Endothelial cell (in vitro differentiated cells): Measurements from ENCODE around the gene GAS7. TPM values are rescaled to one million over a fixed set of nuclear protein-coding genes. Genes with fewer than 3 reads are reported as not detected.

Source experiments
- DNase-seq: peaks from one replicate; pipeline ENCODE4 v3.0.0; 2021; ENCODE audit warnings: low spot score
- H3K27ac Mint-ChIP-seq: one replicate; pipeline ENCODE4 v1.8.0; 2021; ENCODE audit warnings: mixed read lengths, inconsistent platforms; ENCODE audit not compliant: unreplicated experiment
- H3K27me3 Mint-ChIP-seq: one replicate; pipeline ENCODE4 v1.8.0; 2021; ENCODE audit warnings: mild to moderate bottlenecking, moderate library complexity, mixed read lengths, inconsistent platforms; ENCODE audit not compliant: unreplicated experiment
- H3K36me3 Mint-ChIP-seq: one replicate; pipeline ENCODE4 v1.8.0; 2021; ENCODE audit warnings: mild to moderate bottlenecking, low read depth, mixed read lengths, inconsistent platforms; ENCODE audit not compliant: unreplicated experiment
- H3K4me1 Mint-ChIP-seq: one replicate; pipeline ENCODE4 v1.8.0; 2021; ENCODE audit warnings: mild to moderate bottlenecking, mixed read lengths, inconsistent platforms; ENCODE audit not compliant: unreplicated experiment
- H3K4me3 Mint-ChIP-seq: one replicate; pipeline ENCODE4 v1.8.0; 2021; ENCODE audit warnings: mild to moderate bottlenecking, mixed read lengths, inconsistent platforms; ENCODE audit not compliant: unreplicated experiment
- H3K9me3 Mint-ChIP-seq: one replicate; pipeline ENCODE4 v1.8.0; 2021; ENCODE audit warnings: mixed read lengths, inconsistent platforms; ENCODE audit not compliant: unreplicated experiment
- total RNA-seq: library from RNA; stranded (reverse); fragmentation: NEBNext Ultra II Directional; extraction: Animal tissue kit (Norgen Biotek cat#: 25700); gene quantifications from one replicate; pipeline ENCODE4 v1.2.1, GENCODE V29; 2021; ENCODE audit not compliant: unreplicated experiment
- TF ChIP-seq, protein P1 (sequence below): fragments of 200-600 bp; sonication (generic); IDR thresholded peaks from one replicate; pipeline ENCODE4 v1.5.0; 2021; ENCODE audit warnings: antibody characterized with exemption; ENCODE audit not compliant: unreplicated experiment

Gene GAS7
- total RNA-seq, 1 donor from 2014 or later, result 7.0 TPM

DNA sequence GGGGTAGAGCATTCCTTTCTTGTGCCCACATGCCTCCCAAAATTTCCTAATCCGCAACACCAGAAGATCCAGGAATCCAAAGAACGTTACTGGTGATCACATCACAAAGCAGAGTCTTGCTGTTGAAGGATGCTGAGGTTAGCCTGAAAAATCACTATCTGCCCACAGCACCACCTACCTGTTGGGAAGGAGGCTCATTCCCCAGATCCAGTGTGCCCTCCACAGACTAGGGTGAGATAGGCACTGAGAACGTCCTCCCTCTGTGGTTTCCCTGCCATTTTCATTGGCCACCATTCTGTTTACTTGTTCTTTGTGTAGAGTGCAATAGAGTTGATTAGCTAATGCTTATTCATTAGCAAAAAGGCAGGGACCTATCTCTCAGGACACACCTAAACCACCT is 323.7 kb downstream of the GAS7 start:
- Mint-ChIP-seq H3K27ac (no peak overlapping the region), H3K36me3 (no peaks in the 10 kb centered on the region), H3K4me3 (no peak overlapping the region), H3K4me1 (no peaks in the 10 kb centered on the region), H3K9me3 (no peaks in the 10 kb centered on the region), H3K27me3 (no peaks in the 10 kb centered on the region)
- TF ChIP-seq, protein P1, sequence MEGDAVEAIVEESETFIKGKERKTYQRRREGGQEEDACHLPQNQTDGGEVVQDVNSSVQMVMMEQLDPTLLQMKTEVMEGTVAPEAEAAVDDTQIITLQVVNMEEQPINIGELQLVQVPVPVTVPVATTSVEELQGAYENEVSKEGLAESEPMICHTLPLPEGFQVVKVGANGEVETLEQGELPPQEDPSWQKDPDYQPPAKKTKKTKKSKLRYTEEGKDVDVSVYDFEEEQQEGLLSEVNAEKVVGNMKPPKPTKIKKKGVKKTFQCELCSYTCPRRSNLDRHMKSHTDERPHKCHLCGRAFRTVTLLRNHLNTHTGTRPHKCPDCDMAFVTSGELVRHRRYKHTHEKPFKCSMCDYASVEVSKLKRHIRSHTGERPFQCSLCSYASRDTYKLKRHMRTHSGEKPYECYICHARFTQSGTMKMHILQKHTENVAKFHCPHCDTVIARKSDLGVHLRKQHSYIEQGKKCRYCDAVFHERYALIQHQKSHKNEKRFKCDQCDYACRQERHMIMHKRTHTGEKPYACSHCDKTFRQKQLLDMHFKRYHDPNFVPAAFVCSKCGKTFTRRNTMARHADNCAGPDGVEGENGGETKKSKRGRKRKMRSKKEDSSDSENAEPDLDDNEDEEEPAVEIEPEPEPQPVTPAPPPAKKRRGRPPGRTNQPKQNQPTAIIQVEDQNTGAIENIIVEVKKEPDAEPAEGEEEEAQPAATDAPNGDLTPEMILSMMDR, result no peak
- no peak for DNase-seq

DNA sequence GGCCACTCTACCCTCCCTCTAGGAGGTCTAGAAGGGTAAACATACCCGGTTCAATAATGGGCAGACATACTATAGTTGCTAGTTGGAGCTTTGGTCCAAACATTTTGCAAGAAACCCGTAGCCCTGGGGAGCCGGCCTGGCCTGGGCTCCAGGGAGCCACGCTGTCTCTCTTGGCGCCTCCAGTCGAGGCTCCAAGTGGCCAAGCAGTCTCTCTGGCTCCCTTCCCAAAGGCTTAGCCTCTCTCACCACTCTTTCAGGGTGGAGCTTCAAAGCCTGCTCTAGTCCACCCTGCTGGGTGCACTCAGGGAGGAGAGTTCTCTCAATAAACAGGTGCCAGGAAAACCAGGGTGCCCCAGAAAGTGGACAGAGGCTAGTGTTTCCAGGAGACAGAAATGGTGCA is 325.6 kb downstream of the GAS7 start:
- no peaks in the 10 kb centered on the region for H3K36me3 Mint-ChIP-seq
- H3K9me3 Mint-ChIP-seq, result no peaks in the 10 kb centered on the region
- H3K4me3 Mint-ChIP-seq, result no peak overlapping the region
- no peaks in the 10 kb centered on the region for H3K4me1 Mint-ChIP-seq
- H3K27me3 Mint-ChIP-seq, result no peaks in the 10 kb centered on the region
- no peak overlapping the region for H3K27ac Mint-ChIP-seq
- DNase-seq, result no peak
- TF ChIP-seq, protein P1, result no peak

DNA sequence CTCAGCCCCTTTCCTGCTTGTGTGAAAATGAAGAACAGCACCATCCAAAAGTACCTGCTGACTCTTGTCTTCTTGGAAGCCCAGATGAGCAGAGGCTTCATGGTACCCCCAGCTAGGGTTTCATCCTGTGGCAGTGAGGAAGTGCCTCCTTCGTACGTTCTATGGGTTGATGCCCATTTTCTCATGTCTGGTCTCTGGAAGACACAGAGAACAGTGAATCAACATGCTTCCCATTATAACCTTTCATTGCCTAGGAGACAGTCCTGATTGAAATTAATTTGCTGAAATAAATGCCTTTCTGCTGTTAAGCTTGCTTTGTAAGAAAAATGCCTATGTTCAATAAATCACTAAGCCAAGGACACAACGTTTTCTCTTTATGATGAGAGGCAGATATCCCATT is 329.9 kb downstream of the GAS7 start:
- Mint-ChIP-seq H3K4me3 (no peak overlapping the region), H3K4me1 (no peaks in the 10 kb centered on the region), H3K9me3 (no peaks in the 10 kb centered on the region), H3K27me3 (peaks cover 1% of the 10 kb centered on the region), H3K36me3 (no peaks in the 10 kb centered on the region), H3K27ac (no peak overlapping the region)
- TF ChIP-seq, protein P1, result no peak
- DNase-seq, result no peak

DNA sequence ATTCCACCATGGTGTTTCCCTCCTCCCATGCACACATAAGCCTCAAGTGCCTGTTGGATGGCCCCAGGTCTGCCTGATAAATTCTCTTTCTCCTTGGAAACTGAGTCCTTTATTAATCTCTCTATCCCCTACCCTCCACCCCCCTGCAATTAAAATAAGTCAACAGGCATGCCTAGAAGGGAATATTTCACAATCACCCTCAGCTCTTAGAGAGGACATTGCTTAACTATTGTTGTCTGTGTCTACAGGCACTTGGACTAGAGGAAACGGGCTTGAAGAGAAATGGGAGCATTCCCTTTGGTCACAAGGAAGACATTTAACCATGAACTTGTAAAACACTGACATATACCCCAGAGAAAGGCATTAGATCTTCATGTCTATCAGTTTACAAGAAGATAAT is 332.8 kb downstream of the GAS7 start:
- no peak overlapping the region for H3K4me3 Mint-ChIP-seq
- H3K4me1 Mint-ChIP-seq, result no peaks in the 10 kb centered on the region
- no peak overlapping the region for H3K27ac Mint-ChIP-seq
- H3K27me3 Mint-ChIP-seq, result peaks cover 6% of the 10 kb centered on the region
- no peak for DNase-seq
- H3K36me3 Mint-ChIP-seq, result no peaks in the 10 kb centered on the region
- no peaks in the 10 kb centered on the region for H3K9me3 Mint-ChIP-seq
- TF ChIP-seq, protein P1, result no peak

DNA sequence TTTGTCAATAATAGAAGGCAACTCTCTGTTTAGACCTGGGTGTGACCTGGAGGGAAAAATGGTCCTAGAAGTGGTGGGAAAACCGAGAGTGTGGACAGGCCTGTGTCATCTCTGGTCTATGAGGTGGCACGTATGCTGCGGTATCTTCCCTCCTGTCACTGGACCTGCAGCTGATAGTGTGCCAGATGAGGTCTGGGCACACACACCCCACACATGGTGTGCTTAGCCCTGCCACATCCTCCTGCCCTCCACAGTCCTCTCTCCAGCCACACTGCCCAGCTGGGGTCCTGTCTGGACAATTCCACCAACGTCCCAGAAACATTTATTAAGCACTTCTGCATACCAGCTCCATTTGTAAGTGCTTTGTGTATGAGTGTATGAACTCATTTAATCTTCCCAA is 335.5 kb downstream of the GAS7 start:
- no peak overlapping the region for H3K27ac Mint-ChIP-seq
- DNase-seq, result no peak
- no peaks in the 10 kb centered on the region for H3K9me3 Mint-ChIP-seq
- H3K4me1 Mint-ChIP-seq, result no peaks in the 10 kb centered on the region
- peaks cover 6% of the 10 kb centered on the region for H3K27me3 Mint-ChIP-seq
- no peak overlapping the region for H3K4me3 Mint-ChIP-seq
- TF ChIP-seq, protein P1, result no peak
- H3K36me3 Mint-ChIP-seq, result no peaks in the 10 kb centered on the region
